DND-41 (cell line): ENCODE data around the gene CLOCK.

Source experiments
- ATAC-seq: fragments of 200-7000 bp; cut with Tn5 transposase; 3 replicates; pipeline ENCODE4 v1.9.1; 2021; ENCODE audit warnings: low read depth; ENCODE audit not compliant: insufficient read depth
- DNase-seq: peaks from one replicate; pipeline ENCODE4 v3.0.0-alpha.2; 2020
- H2AFZ ChIP-seq: 2 replicates; pipeline ENCODE4 v1.6.0; 2012; ENCODE audit warnings: low read depth, low read length
- H3K27ac ChIP-seq: 2 replicates; pipeline ENCODE4 v1.5.1; 2012; ENCODE audit warnings: low read length, inconsistent platforms
- H3K27me3 ChIP-seq: fragments of 200-600 bp; sonication (generic); 2 replicates; pipeline ENCODE4 v1.6.0; 2012; ENCODE audit warnings: low read length, mild to moderate bottlenecking, inconsistent platforms; ENCODE audit not compliant: insufficient read depth, poor library complexity
- H3K36me3 ChIP-seq: 2 replicates; pipeline ENCODE4 v1.5.1; 2012; ENCODE audit warnings: low read length, inconsistent platforms; ENCODE audit not compliant: insufficient read depth
- H3K4me1 ChIP-seq: 2 replicates; pipeline ENCODE4 v1.5.1; 2012; ENCODE audit warnings: mild to moderate bottlenecking, low read length; ENCODE audit not compliant: insufficient read depth
- H3K4me2 ChIP-seq: 2 replicates; pipeline ENCODE4 v1.6.0; 2012; ENCODE audit warnings: mild to moderate bottlenecking, moderate library complexity, low read length, inconsistent platforms; ENCODE audit not compliant: insufficient read depth
- H3K4me3 ChIP-seq, 2 experiments: fragments of 200-600 bp in 1 of 2; shearing (Covaris generic) in 1 of 2; 2 replicates each; pipeline ENCODE4 v1.5.1; 2012 to 2016; ENCODE audit warnings: inconsistent platforms in 2 of 2, low read length in 2 of 2, mild to moderate bottlenecking in 2 of 2, low read depth in 1 of 2, moderate library complexity in 1 of 2
- H3K79me2 ChIP-seq: 2 replicates; pipeline ENCODE4 v1.6.0; 2012; ENCODE audit warnings: low read length, inconsistent platforms; ENCODE audit not compliant: insufficient read depth
- H3K9ac ChIP-seq: 2 replicates; pipeline ENCODE4 v1.6.0; 2012; ENCODE audit warnings: low read depth, mild to moderate bottlenecking, inconsistent platforms, low read length, moderate library complexity
- H3K9me3 ChIP-seq: 2 replicates; pipeline ENCODE4 v1.5.1; 2012; ENCODE audit warnings: low read length, moderate library complexity, mild to moderate bottlenecking, inconsistent platforms; ENCODE audit not compliant: insufficient read depth, severe bottlenecking
- H4K20me1 ChIP-seq: 2 replicates; pipeline ENCODE4 v1.6.0; 2012; ENCODE audit warnings: low read length; ENCODE audit not compliant: insufficient read depth
- CTCF ChIP-seq: IDR thresholded peaks from 2 replicates; pipeline ENCODE4 v1.5.1; 2012; ENCODE audit warnings: borderline replicate concordance, low read length, moderate library complexity, mild to moderate bottlenecking; ENCODE audit not compliant: poor library complexity, severe bottlenecking; ENCODE audit errors: extremely low read depth
- EZH2 ChIP-seq: IDR thresholded peaks from 3 replicates; pipeline ENCODE4 v1.6.1; 2012; ENCODE audit warnings: borderline replicate concordance, low read depth, mild to moderate bottlenecking, moderate library complexity, low read length, inconsistent platforms; ENCODE audit not compliant: severe bottlenecking

Gene CLOCK

GRCh38 chr4:55534306-55534705 is 12.4 kb downstream of the CLOCK start:
- Histone ChIP-seq H3K27me3 (no peaks in the 10 kb centered on the region), H2AFZ (no peak overlapping the region), H4K20me1 (no peaks in the 10 kb centered on the region), H3K4me1 (peaks cover 16% of the 10 kb centered on the region), H3K9ac (no peak overlapping the region), H3K36me3 (peaks cover 3% of the 10 kb centered on the region; the same call in 1 of the 2 replicates), H3K4me2 (no peak overlapping the region), H3K27ac (no peak overlapping the region), H3K4me3 (no peak overlapping the region), H3K9me3 (peaks cover 8% of the 10 kb centered on the region), H3K79me2 (peaks cover 82% of the 10 kb centered on the region)
- TF ChIP-seq CTCF (no peak), EZH2 (no peak)
- DNase-seq (no peak), ATAC-seq (no peak)

- H3K4me2 ChIP-seq: no peak overlapping the region
- no peak for ATAC-seq
- no peaks in the 10 kb centered on the region for H3K27me3 ChIP-seq
- TF ChIP-seq CTCF (no peak), EZH2 (no peak)
- H2AFZ ChIP-seq: no peak overlapping the region
- DNase-seq: no peak
- no peaks in the 10 kb centered on the region; the same call in 1 of the 2 replicates for H4K20me1 ChIP-seq
- no peak overlapping the region for H3K27ac ChIP-seq
- no peak overlapping the region for H3K4me3 ChIP-seq
- peaks cover 3% of the 10 kb centered on the region; the same call in 1 of the 2 replicates for H3K36me3 ChIP-seq
- no peaks in the 10 kb centered on the region for H3K4me1 ChIP-seq
- H3K9ac ChIP-seq: no peak overlapping the region
- H3K79me2 ChIP-seq: peaks cover 70% of the 10 kb centered on the region
- peaks cover 8% of the 10 kb centered on the region for H3K9me3 ChIP-seq
Measured at GRCh38 chr4:55530691-55531090, 16.0 kb downstream of the CLOCK start.

GRCh38 chr4:55530167-55530566 is 16.5 kb downstream of the CLOCK start:
- Histone ChIP-seq H3K79me2 (peaks cover 65% of the 10 kb centered on the region), H3K9me3 (peaks cover 8% of the 10 kb centered on the region), H2AFZ (no peak overlapping the region), H3K9ac (no peak overlapping the region), H3K36me3 (peaks cover 3% of the 10 kb centered on the region; the same call in 1 of the 2 replicates), H3K4me3 (no peak overlapping the region), H3K27me3 (no peaks in the 10 kb centered on the region), H3K4me1 (no peaks in the 10 kb centered on the region), H3K27ac (no peak overlapping the region), H3K4me2 (no peak overlapping the region), H4K20me1 (no peaks in the 10 kb centered on the region; the same call in 1 of the 2 replicates)
- no peak for DNase-seq
- no peak for ATAC-seq
- TF ChIP-seq EZH2: no peak
- TF ChIP-seq CTCF: no peak

- H3K9me3 ChIP-seq: peaks cover 8% of the 10 kb centered on the region
- no peaks in the 10 kb centered on the region for H3K4me1 ChIP-seq
- no peak overlapping the region for H3K27ac ChIP-seq
- DNase-seq (no peak), ATAC-seq (no peak)
- H3K4me2 ChIP-seq: no peak overlapping the region
- H3K36me3 ChIP-seq: no peaks in the 10 kb centered on the region; the same call in 1 of the 2 replicates
- peaks cover 60% of the 10 kb centered on the region for H3K79me2 ChIP-seq
- TF ChIP-seq EZH2 (no peak), CTCF (no peak)
- no peak overlapping the region for H3K9ac ChIP-seq
- H4K20me1 ChIP-seq: no peaks in the 10 kb centered on the region; the same call in 1 of the 2 replicates
- H3K4me3 ChIP-seq: no peak overlapping the region
- no peak overlapping the region for H2AFZ ChIP-seq
- H3K27me3 ChIP-seq: no peaks in the 10 kb centered on the region
Measured at GRCh38 chr4:55528491-55528890, 18.2 kb downstream of the CLOCK start.
